ENCODE results near the gene VWA2. TPM values are rescaled to one million over a fixed set of nuclear protein-coding genes. Genes with fewer than 3 reads are reported as not detected.

Gene VWA2
- total RNA-seq, 4 donors from 2014 or later = 0.64 to 3.3 TPM; not detected in 2

- in situ Hi-C loops (cut with MboI; ENCODE audit: low pct_ligation_motif_present in 1 of 4, low pct_unique_long_range_greater_than_20kb in 1 of 4, low sequenced_read_pairs in 3 of 4) = no loop called here
- TF ChIP-seq POLR2AphosphoS5 (IDR thresholded peaks at IDR 0.05) (no peak), EP300 (IDR thresholded peaks at IDR 0.05; ENCODE audit: low read depth) (no peak), POLR2A (IDR thresholded peaks at IDR 0.05) (no peak)
- TF ChIP-seq, protein P1, sequence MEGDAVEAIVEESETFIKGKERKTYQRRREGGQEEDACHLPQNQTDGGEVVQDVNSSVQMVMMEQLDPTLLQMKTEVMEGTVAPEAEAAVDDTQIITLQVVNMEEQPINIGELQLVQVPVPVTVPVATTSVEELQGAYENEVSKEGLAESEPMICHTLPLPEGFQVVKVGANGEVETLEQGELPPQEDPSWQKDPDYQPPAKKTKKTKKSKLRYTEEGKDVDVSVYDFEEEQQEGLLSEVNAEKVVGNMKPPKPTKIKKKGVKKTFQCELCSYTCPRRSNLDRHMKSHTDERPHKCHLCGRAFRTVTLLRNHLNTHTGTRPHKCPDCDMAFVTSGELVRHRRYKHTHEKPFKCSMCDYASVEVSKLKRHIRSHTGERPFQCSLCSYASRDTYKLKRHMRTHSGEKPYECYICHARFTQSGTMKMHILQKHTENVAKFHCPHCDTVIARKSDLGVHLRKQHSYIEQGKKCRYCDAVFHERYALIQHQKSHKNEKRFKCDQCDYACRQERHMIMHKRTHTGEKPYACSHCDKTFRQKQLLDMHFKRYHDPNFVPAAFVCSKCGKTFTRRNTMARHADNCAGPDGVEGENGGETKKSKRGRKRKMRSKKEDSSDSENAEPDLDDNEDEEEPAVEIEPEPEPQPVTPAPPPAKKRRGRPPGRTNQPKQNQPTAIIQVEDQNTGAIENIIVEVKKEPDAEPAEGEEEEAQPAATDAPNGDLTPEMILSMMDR (IDR thresholded peaks at IDR 0.05) = no peak
- intact Hi-C loops (cut with DNase I; ENCODE audit: low total_unique reads) = no loop called here
Observed at GRCh38 chr10:114283091-114283490, 44.0 kb downstream of the VWA2 start.

DNA sequence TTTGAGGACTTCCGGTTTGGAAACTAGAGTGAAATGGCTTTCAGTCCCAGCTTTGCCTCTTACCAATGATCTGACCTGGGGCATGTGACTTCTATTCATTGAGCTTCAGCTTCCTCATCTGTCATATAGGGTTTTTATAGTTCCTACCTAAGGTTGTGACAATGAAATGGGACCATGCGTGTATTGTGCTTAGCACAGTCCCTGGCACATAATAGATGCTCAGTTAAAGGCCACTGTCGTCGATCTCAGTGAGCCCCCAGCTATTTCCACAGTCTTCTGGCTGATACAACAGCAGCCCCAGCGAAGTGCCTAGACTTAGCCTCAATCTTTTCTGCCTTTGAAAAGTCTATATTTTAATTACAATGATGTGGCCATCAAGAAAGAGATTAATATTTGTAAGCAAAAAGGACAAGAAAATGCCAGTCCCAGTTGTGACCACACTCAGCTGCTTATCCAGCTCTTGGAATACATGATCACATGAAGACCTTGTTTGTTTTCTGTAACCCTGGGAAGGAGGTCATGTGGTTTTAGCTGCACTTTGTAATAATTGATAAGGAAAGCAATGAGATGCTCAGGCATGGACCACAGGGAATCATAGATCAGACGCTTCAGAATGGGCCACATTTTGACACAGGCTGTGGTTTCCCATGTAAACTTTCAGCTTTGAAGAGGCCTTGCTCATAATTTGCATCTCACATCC is 44.6 kb downstream of the VWA2 start:
- DNase-seq = no peak
- Histone ChIP-seq H3K36me3 (no peaks in the 10 kb centered on the region), H3K4me1 (no peaks in the 10 kb centered on the region), H3K9me3 (no peaks in the 10 kb centered on the region), H3K4me3 (no peak overlapping the region), H3K27me3 (no peaks in the 10 kb centered on the region), H3K27ac (no peak overlapping the region)
- in situ Hi-C loops (cut with MboI; ENCODE audit: low pct_ligation_motif_present in 1 of 4, low pct_unique_long_range_greater_than_20kb in 1 of 4, low sequenced_read_pairs in 3 of 4) (no loop called here), intact Hi-C loops (cut with DNase I; ENCODE audit: low total_unique reads) (no loop called here)
- TF ChIP-seq POLR2A (IDR thresholded peaks at IDR 0.05) (no peak), EP300 (IDR thresholded peaks at IDR 0.05; ENCODE audit: low read depth) (no peak), POLR2AphosphoS5 (IDR thresholded peaks at IDR 0.05) (no peak)
- TF ChIP-seq, protein P1 (IDR thresholded peaks at IDR 0.05) = no peak
- 80 to 89% methylated on average over 2 to 6 of the region's 6 CpGs for WGBS, 2 donors (ENCODE audit: low coverage in 1 of 2)

More at GRCh38 chr10:114283091-114283490, 44.0 kb downstream of the VWA2 start:
- Histone ChIP-seq H3K4me1 (no peaks in the 10 kb centered on the region), H3K27me3 (no peaks in the 10 kb centered on the region), H3K27ac (no peak overlapping the region), H3K9me3 (no peaks in the 10 kb centered on the region), H3K36me3 (no peaks in the 10 kb centered on the region), H3K4me3 (no peak overlapping the region)
- WGBS, 2 donors (ENCODE audit: low coverage in 1 of 2) = 96% methylated on average over 10 of the region's 10 CpGs; no CpG with 5 or more reads in 1 of the 2 donors
- no peak for DNase-seq

DNA sequence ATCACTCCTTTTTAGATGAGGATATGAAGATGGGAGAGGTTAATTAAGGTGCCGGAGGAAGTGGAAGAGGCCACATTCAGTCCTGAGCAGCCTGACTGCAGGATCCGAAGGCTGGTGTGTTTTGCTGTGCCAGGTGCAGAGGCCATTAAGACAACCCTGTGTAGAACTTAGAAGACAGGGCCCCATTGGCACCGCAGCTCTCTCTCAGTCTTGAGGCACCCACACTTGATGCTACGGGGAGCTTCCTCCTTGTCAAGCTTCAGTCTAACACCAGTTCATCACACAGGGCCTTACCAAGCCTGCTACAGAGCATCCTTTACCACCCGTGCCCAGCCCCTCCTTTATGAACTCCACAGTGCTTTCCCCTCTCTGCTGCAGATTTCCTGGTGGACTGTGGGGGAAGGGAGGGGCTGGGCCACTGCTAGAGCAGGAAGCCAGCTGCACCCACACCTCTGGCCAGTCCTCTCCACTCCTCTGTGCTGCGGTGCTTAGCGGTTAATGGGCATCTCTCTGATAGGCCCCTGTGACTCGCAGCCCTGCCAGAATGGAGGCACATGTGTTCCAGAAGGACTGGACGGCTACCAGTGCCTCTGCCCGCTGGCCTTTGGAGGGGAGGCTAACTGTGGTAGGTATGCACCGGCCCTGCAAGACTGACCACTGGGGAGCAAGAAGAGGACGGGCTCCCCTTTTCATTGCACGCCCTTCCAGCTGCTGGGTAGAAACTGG is 45.5 kb downstream of the VWA2 start:
- TF ChIP-seq, protein P1 (IDR thresholded peaks at IDR 0.05) = no peak
- TF ChIP-seq POLR2AphosphoS5 (IDR thresholded peaks at IDR 0.05) = no peak
- no peak for TF ChIP-seq POLR2A (IDR thresholded peaks at IDR 0.05)
- no peak for TF ChIP-seq EP300 (IDR thresholded peaks at IDR 0.05; ENCODE audit: low read depth)
- Histone ChIP-seq H3K27ac (no peak overlapping the region), H3K4me1 (no peaks in the 10 kb centered on the region), H3K9me3 (no peaks in the 10 kb centered on the region), H3K36me3 (no peaks in the 10 kb centered on the region), H3K4me3 (no peak overlapping the region), H3K27me3 (no peaks in the 10 kb centered on the region)
- intact Hi-C loops (cut with DNase I; ENCODE audit: low total_unique reads) = no loop called here
- in situ Hi-C loops (cut with MboI; ENCODE audit: low pct_ligation_motif_present in 1 of 4, low pct_unique_long_range_greater_than_20kb in 1 of 4, low sequenced_read_pairs in 3 of 4) = no loop called here
- no peak for DNase-seq
- 68 to 72% methylated on average over 3 to 13 of the region's 13 CpGs for WGBS, 2 donors (ENCODE audit: low coverage in 1 of 2)

DNA sequence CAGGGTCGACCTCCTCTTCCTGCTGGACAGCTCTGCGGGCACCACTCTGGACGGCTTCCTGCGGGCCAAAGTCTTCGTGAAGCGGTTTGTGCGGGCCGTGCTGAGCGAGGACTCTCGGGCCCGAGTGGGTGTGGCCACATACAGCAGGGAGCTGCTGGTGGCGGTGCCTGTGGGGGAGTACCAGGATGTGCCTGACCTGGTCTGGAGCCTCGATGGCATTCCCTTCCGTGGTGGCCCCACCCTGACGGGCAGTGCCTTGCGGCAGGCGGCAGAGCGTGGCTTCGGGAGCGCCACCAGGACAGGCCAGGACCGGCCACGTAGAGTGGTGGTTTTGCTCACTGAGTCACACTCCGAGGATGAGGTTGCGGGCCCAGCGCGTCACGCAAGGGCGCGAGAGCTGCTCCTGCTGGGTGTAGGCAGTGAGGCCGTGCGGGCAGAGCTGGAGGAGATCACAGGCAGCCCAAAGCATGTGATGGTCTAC is 46.9 kb downstream of the VWA2 start:
- intact Hi-C loops (cut with DNase I; ENCODE audit: low total_unique reads) (no loop called here), in situ Hi-C loops (cut with MboI; ENCODE audit: low pct_ligation_motif_present in 1 of 4, low pct_unique_long_range_greater_than_20kb in 1 of 4, low sequenced_read_pairs in 3 of 4) (no loop called here)
- DNase-seq = no peak
- TF ChIP-seq POLR2AphosphoS5 (IDR thresholded peaks at IDR 0.05) = no peak
- no peak for TF ChIP-seq POLR2A (IDR thresholded peaks at IDR 0.05)
- TF ChIP-seq EP300 (IDR thresholded peaks at IDR 0.05; ENCODE audit: low read depth) = no peak
- TF ChIP-seq, protein P1 (IDR thresholded peaks at IDR 0.05) = no peak
- Histone ChIP-seq H3K4me3 (no peak overlapping the region), H3K9me3 (no peaks in the 10 kb centered on the region), H3K36me3 (no peaks in the 10 kb centered on the region), H3K4me1 (no peaks in the 10 kb centered on the region), H3K27ac (no peak overlapping the region), H3K27me3 (no peaks in the 10 kb centered on the region)
- WGBS, 2 donors (ENCODE audit: low coverage in 1 of 2) = 92% methylated on average over 30 of the region's 31 CpGs; no CpG with 5 or more reads in 1 of the 2 donors

Measured in transverse colon (tissue), 4 donors.